Kidney epithelial cell (primary cell): Measurements from ENCODE around the gene DHX15. TPM values are rescaled to one million over a fixed set of nuclear protein-coding genes. Genes with fewer than 3 reads are reported as not detected.

Experiments
- DNase-seq: peaks from one replicate; pipeline ENCODE4 v3.0.0-alpha.2; 2010; ENCODE audit warnings: low read depth
- H3K27me3 ChIP-seq: 2 replicates; pipeline ENCODE4 v1.6.0; 2011; ENCODE audit warnings: low read length; ENCODE audit not compliant: control insufficient read depth, insufficient read depth
- H3K36me3 ChIP-seq: 2 replicates; pipeline ENCODE4 v1.5.1; 2011; ENCODE audit warnings: low read length; ENCODE audit not compliant: control insufficient read depth, insufficient read depth
- H3K4me3 ChIP-seq: 2 replicates; pipeline ENCODE4 v1.5.1; 2011; ENCODE audit warnings: low read depth, mild to moderate bottlenecking, control low read depth, low read length
- total RNA-seq: library from RNA; depleted of rRNA; stranded (reverse); fragments of >200 nt; gene quantifications from 2 replicates; pipeline ENCODE4 v1.2.3, GENCODE V29; 2015
- TF ChIP-seq, protein P1 (sequence below): IDR thresholded peaks from 2 replicates; pipeline ENCODE4 v1.5.1; 2011; ENCODE audit warnings: mild to moderate bottlenecking, moderate library complexity, low read length, control low read depth, inconsistent platforms; ENCODE audit not compliant: insufficient read depth, poor library complexity, severe bottlenecking

Gene DHX15
- total RNA-seq, 1 donor from 2014 or later = 87.5 TPM

- TF ChIP-seq, protein P1, sequence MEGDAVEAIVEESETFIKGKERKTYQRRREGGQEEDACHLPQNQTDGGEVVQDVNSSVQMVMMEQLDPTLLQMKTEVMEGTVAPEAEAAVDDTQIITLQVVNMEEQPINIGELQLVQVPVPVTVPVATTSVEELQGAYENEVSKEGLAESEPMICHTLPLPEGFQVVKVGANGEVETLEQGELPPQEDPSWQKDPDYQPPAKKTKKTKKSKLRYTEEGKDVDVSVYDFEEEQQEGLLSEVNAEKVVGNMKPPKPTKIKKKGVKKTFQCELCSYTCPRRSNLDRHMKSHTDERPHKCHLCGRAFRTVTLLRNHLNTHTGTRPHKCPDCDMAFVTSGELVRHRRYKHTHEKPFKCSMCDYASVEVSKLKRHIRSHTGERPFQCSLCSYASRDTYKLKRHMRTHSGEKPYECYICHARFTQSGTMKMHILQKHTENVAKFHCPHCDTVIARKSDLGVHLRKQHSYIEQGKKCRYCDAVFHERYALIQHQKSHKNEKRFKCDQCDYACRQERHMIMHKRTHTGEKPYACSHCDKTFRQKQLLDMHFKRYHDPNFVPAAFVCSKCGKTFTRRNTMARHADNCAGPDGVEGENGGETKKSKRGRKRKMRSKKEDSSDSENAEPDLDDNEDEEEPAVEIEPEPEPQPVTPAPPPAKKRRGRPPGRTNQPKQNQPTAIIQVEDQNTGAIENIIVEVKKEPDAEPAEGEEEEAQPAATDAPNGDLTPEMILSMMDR = no peak
- DNase-seq = peak; percentile 56
- H3K27me3 ChIP-seq = no peaks in the 10 kb centered on the region
- H3K4me3 ChIP-seq = no peak overlapping the region
- no peaks in the 10 kb centered on the region for H3K36me3 ChIP-seq
Observed at GRCh38 chr4:24594887-24595286, 10.5 kb upstream of the DHX15 start.

- TF ChIP-seq, protein P1 = no peak
- DNase-seq = no peak
Observed at GRCh38 chr4:24589448-24589847, 5.1 kb upstream of the DHX15 start.

GRCh38 chr4:24588216-24588954 is 4.0 kb upstream of the DHX15 start:
- Histone ChIP-seq H3K27me3 (no peaks in the 10 kb centered on the region), H3K4me3 (no peak overlapping the region), H3K36me3 (no peaks in the 10 kb centered on the region)
- no peak for DNase-seq
- TF ChIP-seq, protein P1 = no peak

More at GRCh38 chr4:24589448-24589847, 5.1 kb upstream of the DHX15 start:
- Histone ChIP-seq H3K27me3 (no peaks in the 10 kb centered on the region), H3K36me3 (no peaks in the 10 kb centered on the region), H3K4me3 (no peak overlapping the region)

GRCh38 chr4:24583451-24584210 is 723 bp downstream of the DHX15 start:
- Histone ChIP-seq H3K4me3 (peak overlapping the region; percentile 98), H3K27me3 (no peaks in the 10 kb centered on the region), H3K36me3 (no peaks in the 10 kb centered on the region)
- TF ChIP-seq, protein P1 = no peak
- DNase-seq = no peak

- Histone ChIP-seq H3K4me3 (peak overlapping the region; percentile 98), H3K36me3 (no peaks in the 10 kb centered on the region), H3K27me3 (no peaks in the 10 kb centered on the region)
- TF ChIP-seq, protein P1 = no peak
- DNase-seq = no peak
Observed at GRCh38 chr4:24582235-24582832, 2.0 kb downstream of the DHX15 start.
